Stimulated activated CD4-positive, alpha-beta T cell treated with anti-CD3 and anti-CD28 coated beads, Interleukin-15, amount 100 ng/mL, for 1 hour (primary cell): Measurements from ENCODE around the gene CENPF.
"Not testable (repeated sequence)": the region's sequence is repeated elsewhere in the genome, so short reads cannot be mapped to it uniquely, and the experiment has no call there.

Experiments used
- DNase-seq, 2 donors: peaks; one replicate each; pipeline ENCODE4 v3.0.0-alpha.2; 2020; ENCODE audit warnings: low read depth in 1 of 2, low spot score in 1 of 2

The CENPF gene

DNA sequence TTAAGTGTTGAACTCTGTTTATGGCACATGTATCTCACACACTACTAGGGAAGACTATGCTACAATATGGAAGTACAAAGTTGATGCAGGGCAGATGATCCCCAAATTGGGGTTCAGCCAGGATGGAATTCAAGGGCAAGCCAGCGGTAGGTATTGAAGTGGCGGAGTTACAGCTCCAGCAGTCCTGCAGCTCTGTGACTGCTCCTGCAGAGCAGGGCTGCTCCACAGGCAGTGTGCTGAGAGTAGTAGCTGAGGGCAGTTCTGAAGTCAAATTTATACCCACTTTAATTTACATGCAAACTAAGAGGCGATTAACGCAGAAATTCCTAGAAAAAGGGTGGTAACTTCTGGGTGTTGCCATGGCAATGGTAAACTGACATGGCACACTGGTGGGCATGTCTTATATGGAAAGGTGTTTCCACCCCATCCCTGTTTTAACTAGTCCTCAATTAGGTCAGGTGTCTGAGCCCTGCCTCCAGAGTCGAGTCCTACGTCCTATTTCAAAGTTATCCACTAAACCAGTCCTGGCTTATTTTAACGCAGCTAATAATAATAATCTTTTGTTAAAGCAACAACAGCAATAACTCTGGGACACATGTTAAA lies 20.6 kb upstream of the CENPF start:
- DNase-seq, result no peak

DNA sequence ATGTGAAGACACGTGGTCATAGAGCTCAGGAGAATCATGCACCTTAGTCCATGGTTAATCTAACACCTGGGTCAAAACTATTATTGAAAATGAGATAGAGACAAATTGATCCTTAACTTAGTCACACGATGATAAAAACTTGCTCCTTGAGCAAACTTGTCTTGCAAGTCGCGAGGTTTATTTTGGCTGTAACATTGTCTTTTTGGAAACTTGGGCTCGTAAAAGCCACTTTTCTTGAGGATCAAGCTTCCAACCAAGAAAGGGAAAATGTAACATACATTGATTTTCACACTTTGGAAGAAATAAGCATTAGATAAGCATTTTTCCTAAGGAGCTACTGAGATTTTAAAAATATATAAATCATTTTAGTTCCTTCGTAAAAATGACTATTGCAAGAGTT lies 19.9 kb upstream of the CENPF start:
- no peak for DNase-seq

DNA sequence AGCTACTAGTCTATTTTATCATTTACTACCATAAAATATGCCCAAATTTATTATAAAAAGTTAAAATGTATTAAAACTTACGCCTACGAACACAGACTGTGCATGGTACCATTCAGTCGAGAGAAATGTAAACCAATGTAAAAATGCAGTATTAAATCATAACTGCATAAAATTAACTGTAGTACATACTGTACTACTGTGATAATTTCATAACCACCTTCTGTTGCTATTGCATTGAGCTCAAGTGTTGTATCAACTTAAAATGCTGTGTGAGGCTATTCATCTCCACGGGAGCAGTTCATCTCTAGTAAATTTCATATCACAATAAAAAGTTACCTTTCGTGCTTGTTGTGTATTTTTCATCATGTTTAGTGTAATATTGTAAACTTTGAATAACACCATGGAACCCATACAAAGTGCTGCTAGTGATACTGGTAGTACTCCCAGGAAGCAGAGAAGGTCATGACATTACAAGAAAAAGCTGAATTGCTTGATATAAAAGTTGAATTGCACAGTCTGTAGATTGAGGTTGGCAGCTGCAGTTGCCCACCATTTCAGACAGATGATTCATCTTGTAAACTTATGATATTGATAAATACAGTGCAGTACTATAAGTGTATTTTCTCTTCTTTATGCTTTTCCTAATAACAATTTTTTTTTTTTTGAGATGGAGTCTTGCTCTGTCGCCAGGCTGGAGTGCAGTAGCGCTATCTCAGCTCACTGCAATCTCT lies 19.0 kb upstream of the CENPF start:
- DNase-seq, result no peak

DNA sequence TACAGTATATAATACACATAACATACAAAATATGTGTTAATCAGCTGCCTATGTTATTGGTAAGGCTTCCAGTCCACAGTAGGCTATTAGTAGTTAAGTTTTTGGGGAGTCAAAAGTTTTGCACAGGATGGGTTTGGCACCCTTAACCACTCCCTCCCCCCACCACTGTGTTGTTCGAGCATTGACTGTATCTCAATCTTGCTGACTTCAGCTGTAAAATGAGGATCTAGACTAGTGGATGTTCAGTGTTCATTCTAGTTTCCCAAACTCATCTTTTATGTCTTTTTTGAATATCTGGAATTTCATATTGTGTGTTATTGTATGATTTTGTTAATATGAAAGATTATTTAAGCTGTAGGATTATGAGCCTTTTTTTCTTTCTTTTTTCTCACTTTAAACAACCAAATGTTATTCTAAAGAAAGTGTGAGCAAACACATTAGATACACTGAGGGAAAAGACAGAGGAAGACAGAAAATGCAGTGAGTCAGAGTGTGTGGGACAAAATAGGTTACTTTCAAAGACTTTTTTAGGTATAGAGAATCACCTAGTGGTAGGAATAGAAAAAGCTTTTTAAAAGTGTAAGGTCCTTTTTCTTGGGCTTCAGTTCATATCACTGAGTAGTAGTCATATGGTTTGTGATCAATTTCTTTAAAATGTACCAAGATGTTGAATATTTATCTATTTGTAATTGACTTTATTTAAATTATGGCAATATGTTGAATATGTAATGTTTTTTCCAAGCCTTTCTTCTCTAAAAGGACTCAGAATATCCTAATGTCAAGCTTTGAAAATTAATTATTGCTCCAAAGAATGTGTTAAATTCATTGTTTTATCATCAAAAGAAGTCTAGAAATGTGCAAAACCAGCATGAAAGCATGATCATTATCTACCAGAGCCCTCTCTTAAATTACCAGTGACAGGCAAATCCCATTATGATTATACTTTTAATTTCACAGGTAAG lies 17.9 kb upstream of the CENPF start:
- no peak for DNase-seq

DNA sequence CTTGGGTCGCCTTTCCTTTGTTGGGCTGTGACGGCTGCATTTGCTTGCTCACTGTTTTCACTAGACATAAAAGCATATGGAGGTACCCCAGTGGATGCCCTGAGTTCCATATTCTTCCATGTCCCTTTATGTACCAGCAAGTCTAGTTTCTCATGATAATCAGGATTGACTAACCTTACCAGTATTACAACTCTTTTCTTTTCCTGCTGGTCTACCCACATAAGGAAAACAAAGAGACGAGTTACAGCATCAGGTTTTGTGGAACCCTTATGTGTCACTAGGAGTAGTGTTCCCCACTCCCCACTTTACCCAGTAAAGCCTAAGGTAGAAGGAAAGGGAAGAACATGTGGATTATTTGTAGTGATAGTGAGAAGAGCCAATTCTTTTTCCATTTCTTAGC lies 16.4 kb upstream of the CENPF start:
- no peak for DNase-seq

DNA sequence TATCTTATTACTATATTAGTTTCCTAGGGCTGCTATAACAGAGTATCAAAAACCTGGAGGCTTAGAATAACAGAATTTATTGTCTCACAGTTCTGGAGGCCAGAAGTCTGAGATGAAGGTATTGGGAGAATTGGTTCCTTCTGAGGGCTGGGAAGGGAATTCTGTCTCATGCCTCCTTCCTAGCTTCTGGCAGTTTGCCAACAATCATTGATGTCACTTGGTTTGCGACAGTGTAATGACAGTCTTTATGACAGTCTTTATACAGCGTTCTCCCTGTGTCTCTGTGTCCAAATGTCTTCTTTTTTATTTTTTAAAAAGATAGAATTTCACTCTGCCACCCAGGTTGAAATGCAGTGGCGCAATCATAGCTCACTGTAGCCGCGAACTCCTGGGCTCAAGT lies 15.8 kb upstream of the CENPF start:
- no peak for DNase-seq

DNA sequence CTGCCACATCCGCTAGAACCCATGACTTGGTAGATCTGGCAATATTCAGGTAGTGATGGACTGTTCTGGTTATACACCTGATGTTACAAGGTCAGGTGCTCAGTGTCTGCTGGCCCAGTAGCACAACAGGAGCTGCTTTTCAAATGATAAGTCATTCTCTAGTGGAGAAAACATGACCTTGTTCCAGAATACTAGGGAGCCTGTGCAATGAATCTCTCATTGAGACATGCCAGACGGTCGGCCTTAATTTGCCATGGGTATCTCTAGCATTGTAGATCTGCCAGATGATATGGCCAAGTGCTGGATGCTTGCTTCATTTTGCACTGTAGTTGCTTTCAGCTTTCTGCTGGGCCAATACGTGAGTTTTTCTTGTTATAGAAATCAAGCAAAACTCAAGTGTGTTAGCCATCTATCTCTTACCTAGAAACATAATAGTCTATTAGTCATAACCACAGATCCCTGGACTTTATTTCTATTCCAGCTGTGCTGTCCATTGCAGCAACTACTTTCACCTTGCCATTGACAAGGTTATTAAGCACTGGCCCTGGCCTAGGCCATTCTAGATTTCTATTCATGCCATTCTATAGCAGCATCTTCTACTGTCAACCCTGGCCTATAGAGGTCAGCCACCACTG lies 13.9 kb upstream of the CENPF start:
- DNase-seq, result no peak

DNA sequence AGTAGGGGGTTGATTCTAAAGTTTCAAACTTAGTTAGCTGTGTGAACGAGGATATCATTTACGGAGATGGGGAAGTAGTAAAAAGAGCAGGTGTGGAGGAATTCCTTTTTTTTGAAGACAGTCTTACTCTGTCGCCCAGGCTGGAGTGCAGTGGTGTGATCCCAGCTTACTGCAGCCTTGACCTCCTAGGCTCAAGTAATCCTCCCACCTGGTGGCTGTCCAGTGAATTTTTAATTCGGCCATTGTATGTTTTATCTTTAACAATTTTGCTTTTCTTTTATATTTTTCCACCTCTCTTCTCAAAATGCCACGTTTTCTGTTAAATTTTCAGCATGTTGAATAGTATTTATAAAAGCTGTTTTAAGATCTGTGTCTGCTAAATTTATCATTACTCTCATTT lies 12.3 kb upstream of the CENPF start:
- no peak for DNase-seq

DNA sequence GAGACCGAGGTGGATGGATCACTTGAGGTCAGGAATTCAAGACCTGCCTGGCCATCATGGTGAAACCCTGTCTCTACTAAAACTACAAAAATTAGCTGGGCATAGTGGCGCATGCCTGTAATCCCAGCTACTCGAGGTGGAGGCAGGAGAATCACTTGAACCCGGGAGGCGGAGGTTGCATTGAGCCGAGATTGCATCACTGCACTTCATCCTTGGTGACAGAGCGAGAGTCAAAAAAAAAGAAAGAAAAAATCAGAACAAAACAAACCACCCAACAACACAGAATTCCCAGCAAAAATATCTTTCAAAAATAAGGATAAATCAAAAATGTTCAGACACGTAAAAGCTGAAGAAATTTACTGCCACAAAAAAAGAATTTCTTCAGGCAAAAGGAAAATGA lies 11.1 kb upstream of the CENPF start:
- DNase-seq, result not testable (repeated sequence)

DNA sequence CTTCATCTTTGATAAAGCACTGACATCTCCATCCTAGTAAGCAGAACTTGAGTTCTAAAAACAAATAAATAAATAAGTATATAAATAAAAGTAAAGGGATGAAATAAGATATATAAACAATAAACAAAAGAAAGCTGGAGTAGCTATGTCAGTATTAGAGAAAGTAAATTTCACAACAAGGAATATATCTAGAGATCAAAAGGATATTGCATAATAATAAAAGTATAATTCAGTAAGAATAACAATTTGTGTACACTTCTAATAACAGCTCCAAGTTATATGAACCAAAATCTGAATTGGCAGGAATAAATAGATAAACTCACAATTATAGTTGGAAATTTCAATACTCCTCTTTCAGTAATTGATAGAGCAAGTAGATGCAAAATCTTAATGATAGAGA lies 9.8 kb upstream of the CENPF start:
- DNase-seq, result no peak

DNA sequence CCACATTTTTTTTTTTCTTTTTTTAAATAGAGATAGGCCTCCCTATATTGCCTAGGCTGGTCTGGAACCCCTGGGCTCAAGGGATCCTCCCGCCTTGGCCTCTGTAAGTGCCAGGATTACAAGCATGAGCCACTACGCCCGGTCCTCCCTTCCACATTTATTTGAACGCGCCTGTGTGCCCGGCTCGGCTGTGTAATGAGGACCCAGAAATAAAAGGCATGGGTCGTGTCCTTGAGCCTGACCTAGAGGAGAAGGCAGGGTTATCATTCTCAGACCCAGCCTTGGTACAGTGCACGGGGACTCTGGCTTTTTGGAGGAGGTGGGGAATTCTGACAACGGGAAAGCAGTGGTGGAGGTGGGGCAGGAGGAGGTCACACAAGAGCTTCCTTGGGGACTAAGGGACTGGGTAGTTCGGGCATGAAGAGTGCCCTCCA lies 841 bp downstream of the CENPF start:
- DNase-seq, result no peak

DNA sequence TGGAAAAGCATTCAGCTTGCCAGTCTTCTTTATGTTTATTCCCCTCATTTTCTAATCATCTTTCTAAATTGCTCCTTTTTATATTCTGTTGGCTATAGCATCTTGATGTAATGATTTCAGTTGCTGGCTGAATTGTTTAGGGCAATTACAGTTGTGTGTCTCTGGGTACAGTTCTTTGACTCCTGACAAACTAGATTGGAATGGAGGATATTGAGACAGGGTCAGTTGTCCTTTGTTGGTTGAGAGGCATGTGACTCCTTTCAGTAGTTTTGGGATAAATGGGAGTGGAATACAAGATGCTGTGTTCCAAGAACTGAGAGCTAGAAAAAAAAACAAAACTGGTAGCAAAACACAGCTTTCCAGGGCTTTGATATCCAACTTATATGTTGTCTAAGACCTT lies 1.5 kb downstream of the CENPF start:
- DNase-seq, result no peak

DNA sequence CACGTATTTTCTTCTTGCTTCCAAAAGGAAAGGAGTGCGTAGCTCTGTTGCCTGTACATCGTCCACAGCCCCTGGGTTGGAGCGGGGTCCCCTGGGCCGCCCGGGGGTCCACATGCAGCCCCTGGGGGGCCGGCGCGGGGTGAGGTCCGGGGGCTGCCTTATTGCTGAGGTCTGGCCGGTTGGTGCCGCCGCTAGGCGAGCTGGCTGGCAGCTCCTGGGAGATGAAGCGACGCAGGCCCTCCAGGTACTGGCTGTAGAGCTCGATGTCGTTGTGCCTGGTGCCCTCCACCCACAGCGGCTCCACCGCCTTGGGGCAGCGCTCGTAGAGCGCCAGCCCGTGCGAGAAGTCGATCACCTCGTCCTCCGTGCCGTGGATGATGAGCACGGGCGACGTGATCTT lies 2.5 kb downstream of the CENPF start:
- DNase-seq, result not testable (repeated sequence)

DNA sequence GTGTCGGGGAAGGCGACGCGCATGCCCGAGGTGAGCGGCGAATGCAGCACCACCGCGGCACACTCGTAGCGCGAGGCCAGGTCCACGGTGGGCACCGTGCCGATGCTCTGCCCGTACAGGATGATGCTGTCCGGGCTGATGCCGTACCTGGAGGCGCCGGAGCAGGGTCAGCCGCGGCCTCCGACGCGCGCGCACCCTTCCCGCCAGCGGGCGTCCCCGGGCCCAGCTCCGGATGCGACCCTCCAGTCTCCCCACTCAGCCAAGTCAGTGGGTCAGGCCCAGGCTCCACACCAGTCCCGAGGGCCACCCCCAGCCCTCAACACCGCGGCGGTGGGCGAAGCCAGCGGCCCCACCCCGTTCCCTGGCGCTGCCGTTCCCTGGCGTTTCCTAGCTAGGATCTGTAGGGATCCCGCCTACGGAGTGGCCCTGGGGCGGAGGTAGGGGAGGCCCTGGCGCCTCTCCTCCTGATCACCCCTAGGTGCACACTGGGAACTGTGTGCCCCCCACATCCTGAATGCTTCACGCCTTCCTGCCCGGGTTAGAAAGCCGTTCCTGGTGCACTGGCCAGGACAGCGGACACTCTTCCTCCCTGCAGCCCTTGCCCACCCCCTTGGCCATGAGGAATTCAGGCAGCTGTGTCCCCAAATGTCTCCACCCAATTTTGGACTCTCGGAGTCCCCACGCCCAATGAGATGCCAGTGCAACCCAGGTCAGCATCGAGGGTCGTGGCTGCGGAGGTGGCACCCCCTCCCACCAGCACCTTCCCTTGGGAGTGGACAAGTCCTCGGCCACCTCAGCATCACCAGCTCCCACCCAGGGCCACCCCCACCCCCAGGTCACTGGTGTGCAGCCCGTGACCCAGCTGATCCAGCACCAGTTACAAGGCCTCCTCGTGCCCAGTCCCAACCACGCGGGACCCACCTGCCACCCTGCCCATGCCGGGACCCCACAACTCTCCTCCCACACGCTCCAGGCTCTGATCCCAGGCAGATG lies 3.2 kb downstream of the CENPF start:
- DNase-seq, result not testable (repeated sequence)

DNA sequence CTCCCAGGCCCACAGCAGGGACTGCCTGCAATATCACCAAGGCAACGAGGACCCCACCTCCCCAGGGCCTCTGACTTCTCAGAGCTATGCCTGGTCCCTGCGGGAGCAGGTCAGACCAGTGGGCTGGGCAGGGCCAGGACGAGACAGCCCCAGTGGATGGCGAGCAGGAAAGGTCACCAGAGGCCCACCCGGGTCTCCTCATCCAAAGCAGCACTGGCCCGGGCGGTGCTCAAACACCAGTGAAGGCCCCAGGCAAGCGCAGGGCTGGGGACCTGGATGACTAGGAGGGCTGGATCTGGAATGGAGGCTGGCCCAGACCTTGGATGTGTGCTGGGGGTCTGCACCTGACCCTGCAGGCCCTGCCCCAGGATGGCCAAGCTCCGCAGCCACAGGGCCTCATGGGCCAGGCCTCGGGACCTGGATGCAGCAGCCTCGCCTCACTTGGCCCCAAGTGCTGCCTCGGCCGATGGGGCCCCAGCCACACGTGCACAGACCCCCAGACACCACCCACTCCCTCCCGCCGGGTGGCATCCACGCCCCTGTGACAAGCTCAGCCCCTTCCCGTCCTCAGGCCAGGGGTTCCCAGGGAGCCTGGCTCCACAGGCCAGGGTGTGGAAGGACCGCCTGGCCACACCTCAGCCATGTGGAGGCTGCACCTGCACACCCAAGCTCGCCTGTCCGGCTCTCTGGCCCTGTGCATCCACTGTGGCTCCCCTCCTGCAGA lies 4.7 kb downstream of the CENPF start:
- DNase-seq, result not testable (repeated sequence)

DNA sequence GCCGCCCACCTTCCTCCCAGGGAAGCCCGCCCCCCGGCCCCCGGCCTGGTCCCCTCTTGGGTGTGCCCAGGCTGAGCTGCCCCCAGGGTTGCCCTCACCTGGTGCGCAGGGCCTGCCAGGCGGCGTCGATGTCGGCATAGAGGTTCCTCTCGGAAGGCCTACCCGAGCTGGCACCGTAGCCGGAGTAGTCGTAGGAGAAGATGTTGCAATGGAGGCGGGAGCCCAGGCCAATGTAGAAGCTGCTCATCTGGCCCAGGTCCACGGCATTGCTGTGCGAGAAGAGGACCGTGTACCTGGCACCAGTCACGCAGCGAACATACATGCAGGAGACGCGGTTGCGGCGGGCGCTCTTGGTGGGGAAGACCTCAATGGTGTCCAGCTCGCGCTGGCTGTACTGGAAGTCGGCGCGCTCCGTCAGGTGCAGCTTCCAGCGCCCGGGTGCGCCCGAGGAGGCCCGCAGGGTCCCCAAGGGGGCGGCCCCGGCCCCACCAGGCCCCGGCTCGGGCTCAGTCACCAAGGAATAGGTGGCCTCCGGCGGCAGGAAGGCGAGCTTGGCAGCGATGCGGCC lies 5.3 kb downstream of the CENPF start:
- DNase-seq, result not testable (repeated sequence)

DNA sequence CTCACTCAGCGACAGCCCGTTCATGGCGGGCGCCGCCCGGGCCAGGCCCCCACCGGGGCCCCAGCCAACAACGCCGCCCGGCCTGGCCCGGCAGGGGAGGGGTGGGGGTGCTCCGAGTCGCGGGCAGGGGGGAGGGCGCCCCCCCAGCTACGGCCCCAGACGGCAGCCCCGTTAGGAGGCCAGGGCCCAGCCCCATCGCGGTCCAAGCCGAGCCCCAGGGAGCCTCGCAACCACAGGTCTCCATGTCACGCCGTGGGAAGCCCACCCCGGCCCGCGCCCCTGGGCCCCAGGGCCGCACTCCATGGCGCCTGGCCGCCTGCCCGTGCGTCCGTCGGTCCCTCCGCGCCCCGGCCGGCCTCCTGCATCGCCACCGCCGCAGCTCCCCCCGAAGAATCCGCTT lies 5.8 kb downstream of the CENPF start:
- not testable (repeated sequence) for DNase-seq

DNA sequence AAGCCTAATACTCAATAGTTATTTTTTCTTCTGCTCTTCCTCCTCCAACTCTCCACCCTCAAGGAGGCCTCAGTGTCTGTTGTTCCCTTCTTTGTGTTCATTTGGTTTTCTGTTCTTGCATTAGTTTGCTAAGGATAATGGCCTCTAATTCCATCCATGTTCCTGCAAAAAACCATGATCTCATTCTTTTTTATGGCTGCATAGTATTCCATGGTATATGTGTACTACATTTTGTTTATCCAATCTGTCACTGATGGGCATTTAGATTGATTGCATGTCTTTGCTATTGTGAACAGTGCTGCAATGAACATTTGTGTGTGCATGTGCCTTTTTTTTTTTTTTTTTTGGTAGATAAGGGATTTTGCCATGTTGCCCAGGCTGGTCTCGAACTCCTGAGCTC lies 6.7 kb downstream of the CENPF start:
- DNase-seq, result no peak

DNA sequence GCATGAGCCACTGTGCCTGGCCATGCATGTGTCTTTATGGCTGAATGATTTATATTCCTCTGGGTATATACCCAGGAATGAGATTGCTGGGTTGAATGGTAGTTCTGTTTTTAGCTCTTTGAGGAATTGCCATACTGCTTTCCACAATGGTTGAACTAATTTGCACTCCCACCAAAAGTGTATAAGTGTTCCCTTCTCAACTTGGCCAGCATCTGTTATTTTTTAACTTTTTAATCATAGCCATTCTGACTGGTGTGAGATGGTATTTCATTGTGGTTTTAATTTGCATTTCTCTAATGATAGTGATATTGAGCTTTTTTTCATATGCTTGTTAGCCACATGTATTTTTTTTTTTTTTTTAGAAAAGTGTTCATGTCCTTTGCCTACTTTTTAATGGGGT lies 7.1 kb downstream of the CENPF start:
- not testable (repeated sequence) for DNase-seq
